OCI-LY3 (cell line): ENCODE data around the gene STYXL1.
"Not testable (repeated sequence)": the region's sequence is repeated elsewhere in the genome, so short reads cannot be mapped to it uniquely, and the experiment has no call there.

Experiments used
- H2AFZ ChIP-seq: fragments of 200-600, 300-600 bp; shearing (Covaris generic); 2 replicates; pipeline ENCODE4 v1.6.0; 2014; ENCODE audit warnings: antibody characterized with exemption, low read depth, low read length
- H3K27ac ChIP-seq: fragments of 200-600, 300-600 bp; sonication (generic); 2 replicates; pipeline ENCODE4 v1.5.1; 2014; ENCODE audit warnings: mild to moderate bottlenecking, low read length, moderate library complexity, mixed read lengths
- H3K27me3 ChIP-seq: fragments of 200-600, 300-600 bp; sonication (generic); 2 replicates; pipeline ENCODE4 v1.6.1; 2014; ENCODE audit warnings: low read depth, low read length, mixed read lengths
- H3K36me3 ChIP-seq: fragments of 200-600, 300-600 bp; sonication (generic); replicated peaks from 2 replicates; pipeline ENCODE3; 2014; ENCODE audit warnings: low read depth, low read length, mixed read lengths
- H3K4me1 ChIP-seq: fragments of 300-600, 200-600 bp; sonication (generic); 2 replicates; pipeline ENCODE4 v1.6.1; 2014; ENCODE audit warnings: low read length, mixed read lengths
- H3K4me2 ChIP-seq: fragments of 200-600, 300-600 bp; sonication (generic); 2 replicates; pipeline ENCODE4 v1.6.1; 2014; ENCODE audit warnings: low read length, mixed read lengths
- H3K4me3 ChIP-seq: fragments of 300-600, 200-600 bp; sonication (generic); 2 replicates; pipeline ENCODE4 v1.5.1; 2014; ENCODE audit warnings: antibody characterized with exemption, mild to moderate bottlenecking, low read length, moderate library complexity
- H3K79me2 ChIP-seq: fragments of 300-600, 200-600 bp; shearing (Covaris generic); 2 replicates; pipeline ENCODE4 v1.6.1; 2014; ENCODE audit warnings: mild to moderate bottlenecking, low read length, mixed read lengths
- H3K9ac ChIP-seq: fragments of 300-600, 200-600 bp; shearing (Covaris generic); 2 replicates; pipeline ENCODE4 v1.6.0; 2014; ENCODE audit warnings: mild to moderate bottlenecking, low read length, moderate library complexity
- H3K9me3 ChIP-seq: fragments of 200-600, 300-600 bp; shearing (Covaris generic); 2 replicates; pipeline ENCODE4 v1.6.1; 2014; ENCODE audit warnings: low read length, mixed read lengths; ENCODE audit not compliant: insufficient read depth
- H4K20me1 ChIP-seq: fragments of 200-600, 300-600 bp; sonication (generic); 2 replicates; pipeline ENCODE4 v1.6.1; 2016; ENCODE audit warnings: low read length, mixed read lengths; ENCODE audit not compliant: insufficient read depth
- EZH2phosphoT487 ChIP-seq: fragments of 200-600 bp; shearing (Covaris generic); IDR thresholded peaks from 2 replicates; pipeline ENCODE4 v1.6.1; 2018; ENCODE audit warnings: antibody characterized with exemption, mixed run types, low read depth
- TF ChIP-seq, protein P1 (sequence below): fragments of 200-600, 300-600 bp; sonication (generic); IDR thresholded peaks from 2 replicates; pipeline ENCODE4 v1.5.1; 2014; ENCODE audit warnings: antibody characterized with exemption, low read length, low read depth

The STYXL1 gene, protein sequence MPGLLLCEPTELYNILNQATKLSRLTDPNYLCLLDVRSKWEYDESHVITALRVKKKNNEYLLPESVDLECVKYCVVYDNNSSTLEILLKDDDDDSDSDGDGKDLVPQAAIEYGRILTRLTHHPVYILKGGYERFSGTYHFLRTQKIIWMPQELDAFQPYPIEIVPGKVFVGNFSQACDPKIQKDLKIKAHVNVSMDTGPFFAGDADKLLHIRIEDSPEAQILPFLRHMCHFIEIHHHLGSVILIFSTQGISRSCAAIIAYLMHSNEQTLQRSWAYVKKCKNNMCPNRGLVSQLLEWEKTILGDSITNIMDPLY

DNA sequence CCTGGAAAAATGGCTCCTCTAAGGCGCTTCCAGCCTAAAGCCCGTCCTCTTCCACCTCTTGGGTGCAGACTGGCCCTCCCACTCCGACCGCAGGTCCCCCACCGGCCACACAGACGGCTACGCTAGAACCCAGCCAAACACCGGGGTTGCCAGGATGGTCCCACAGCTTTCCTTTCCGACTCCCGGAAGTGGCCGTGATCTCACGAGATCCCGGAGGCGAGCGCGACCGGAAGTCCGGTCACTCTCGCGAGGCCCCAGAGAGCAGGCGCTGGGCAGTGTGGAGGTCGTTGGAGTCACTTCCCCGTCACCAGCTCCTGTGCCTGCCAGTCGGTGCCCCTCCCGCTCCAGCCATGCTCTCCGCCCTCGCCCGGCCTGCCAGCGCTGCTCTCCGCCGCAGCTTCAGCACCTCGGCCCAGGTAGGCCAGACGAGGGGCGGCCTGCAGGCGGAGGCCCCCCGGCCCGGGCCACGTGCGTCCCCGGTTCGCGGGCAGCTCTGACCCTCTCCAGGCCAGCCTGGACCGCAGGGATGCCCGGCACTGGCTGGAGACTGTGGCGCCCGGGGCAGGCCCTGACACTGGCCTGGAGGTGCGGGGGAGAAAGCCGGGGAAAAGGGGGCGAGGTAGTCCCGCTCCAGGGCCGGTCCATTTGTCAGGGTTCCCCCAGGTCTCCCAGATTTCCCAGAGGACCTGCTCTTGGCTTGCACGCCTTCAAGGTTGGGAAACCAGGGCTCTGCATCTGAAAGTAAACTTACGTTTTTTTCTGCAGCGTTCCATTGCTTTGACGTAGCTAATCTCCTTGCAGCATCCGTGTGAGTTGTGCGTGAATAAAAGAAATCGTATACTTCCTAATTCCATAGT, at the start of gene STYXL1, which contains the start of gene MDH2:
TSS of gene STYXL1 (minus strand) at position 190 of the 857 bp plus-strand sequence. CDS start 17,477 bp downstream, outside the sequence.
TSS of gene MDH2 (plus strand) at position 296 of the 857 bp plus-strand sequence. CDS start at position 351, 55 bp downstream.
- Histone ChIP-seq H3K9ac (peak within 1 kb of the TSS; percentile 91), H3K79me2 (peaks cover 96% of the 10 kb centered on the region), H3K27me3 (no peaks in the 10 kb centered on the region), H3K36me3 (peaks cover 20% of the 10 kb centered on the region), H4K20me1 (peaks cover 13% of the 10 kb centered on the region; the same call in 1 of the 2 replicates), H3K9me3 (no peaks in the 10 kb centered on the region), H3K4me1 (peaks cover 15% of the 10 kb centered on the region), H3K4me2 (peak within 1 kb of the TSS; percentile 81), H2AFZ (peak within 1 kb of the TSS; percentile 78), H3K4me3 (peak within 1 kb of the TSS; percentile 93), H3K27ac (peak within 1 kb of the TSS; percentile 46)
- TF ChIP-seq EZH2phosphoT487: no peak
- TF ChIP-seq, protein P1, sequence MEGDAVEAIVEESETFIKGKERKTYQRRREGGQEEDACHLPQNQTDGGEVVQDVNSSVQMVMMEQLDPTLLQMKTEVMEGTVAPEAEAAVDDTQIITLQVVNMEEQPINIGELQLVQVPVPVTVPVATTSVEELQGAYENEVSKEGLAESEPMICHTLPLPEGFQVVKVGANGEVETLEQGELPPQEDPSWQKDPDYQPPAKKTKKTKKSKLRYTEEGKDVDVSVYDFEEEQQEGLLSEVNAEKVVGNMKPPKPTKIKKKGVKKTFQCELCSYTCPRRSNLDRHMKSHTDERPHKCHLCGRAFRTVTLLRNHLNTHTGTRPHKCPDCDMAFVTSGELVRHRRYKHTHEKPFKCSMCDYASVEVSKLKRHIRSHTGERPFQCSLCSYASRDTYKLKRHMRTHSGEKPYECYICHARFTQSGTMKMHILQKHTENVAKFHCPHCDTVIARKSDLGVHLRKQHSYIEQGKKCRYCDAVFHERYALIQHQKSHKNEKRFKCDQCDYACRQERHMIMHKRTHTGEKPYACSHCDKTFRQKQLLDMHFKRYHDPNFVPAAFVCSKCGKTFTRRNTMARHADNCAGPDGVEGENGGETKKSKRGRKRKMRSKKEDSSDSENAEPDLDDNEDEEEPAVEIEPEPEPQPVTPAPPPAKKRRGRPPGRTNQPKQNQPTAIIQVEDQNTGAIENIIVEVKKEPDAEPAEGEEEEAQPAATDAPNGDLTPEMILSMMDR: no peak

DNA sequence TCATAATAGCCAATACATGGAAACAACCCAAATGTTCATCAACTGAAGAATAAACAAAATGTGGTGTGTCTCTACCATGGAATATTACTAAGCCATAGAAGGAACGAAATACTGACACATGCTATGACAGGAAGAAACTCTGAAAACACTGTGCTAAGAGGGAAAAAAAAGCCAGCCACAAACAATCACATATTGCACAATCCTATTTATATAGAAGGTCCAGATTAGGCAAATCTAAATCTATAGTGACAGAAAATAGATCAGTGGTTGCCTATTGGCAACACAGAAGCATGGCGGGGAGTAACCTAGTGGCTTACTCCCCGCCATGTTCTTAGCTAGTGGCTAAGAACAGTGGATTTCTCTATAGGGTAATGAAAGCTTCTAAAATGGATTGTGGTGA, 48.1 kb upstream of the STYXL1 start:
- Histone ChIP-seq H3K4me1 (no peaks in the 10 kb centered on the region), H3K4me2 (no peak overlapping the region), H3K27me3 (0 out of 2 replicates have a peak, but pooled peaks cover 3% of the 10 kb centered on the region), H3K36me3 (no peaks in the 10 kb centered on the region), H3K4me3 (no peak overlapping the region), H2AFZ (no peak overlapping the region), H4K20me1 (no peaks in the 10 kb centered on the region), H3K9ac (no peak overlapping the region), H3K27ac (no peak overlapping the region), H3K9me3 (no peaks in the 10 kb centered on the region), H3K79me2 (no peaks in the 10 kb centered on the region)
- TF ChIP-seq, protein P1: no peak
- TF ChIP-seq EZH2phosphoT487: no peak

DNA sequence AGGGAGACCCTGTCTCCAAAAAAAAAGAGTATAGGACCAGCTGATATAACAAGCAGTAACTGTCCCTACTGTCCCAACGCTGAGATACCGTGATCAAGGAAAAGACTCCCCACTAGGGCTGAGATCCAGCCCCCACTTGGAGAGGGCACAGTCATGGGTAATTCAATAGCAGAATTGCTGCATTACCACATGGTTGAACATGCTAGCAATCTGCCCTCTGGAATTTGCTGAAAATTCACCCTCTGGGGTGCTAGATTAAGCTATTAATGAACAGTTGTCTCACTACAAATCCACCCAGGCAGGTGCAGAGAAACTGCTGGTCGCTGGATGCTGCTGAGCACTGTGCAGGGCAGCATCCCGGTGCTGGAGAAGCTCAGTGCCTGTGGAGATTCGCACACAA, 46.5 kb upstream of the STYXL1 start:
- H2AFZ ChIP-seq, H3K4me2 ChIP-seq, H3K4me1 ChIP-seq, H3K9ac ChIP-seq, H4K20me1 ChIP-seq, H3K79me2 ChIP-seq, H3K27me3 ChIP-seq, H3K4me3 ChIP-seq, H3K27ac ChIP-seq, H3K36me3 ChIP-seq, H3K9me3 ChIP-seq: not testable (repeated sequence)

DNA sequence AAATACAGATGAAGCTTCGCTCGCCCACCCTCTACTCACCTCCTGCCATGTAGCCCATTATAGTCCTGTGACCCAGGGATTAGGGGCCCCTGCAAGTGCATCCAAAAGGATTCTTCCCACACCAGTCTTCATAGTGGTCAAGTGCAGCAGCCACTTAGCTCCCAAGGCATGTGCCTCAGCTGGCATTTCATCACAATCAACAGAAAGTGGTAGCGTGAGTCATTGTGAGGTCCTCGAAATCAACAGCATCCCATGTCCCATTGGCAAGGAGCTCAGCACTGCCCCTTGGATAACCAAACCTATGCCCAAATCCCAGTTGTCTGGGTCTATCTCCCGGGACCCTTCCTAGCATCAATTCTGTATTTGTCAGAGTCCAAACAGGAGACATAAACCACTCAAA, 45.7 kb upstream of the STYXL1 start:
- not testable (repeated sequence) for H3K27ac ChIP-seq, H3K27me3 ChIP-seq, H3K79me2 ChIP-seq, H3K4me2 ChIP-seq, H4K20me1 ChIP-seq, H3K36me3 ChIP-seq, H3K9ac ChIP-seq, H2AFZ ChIP-seq, H3K4me1 ChIP-seq, H3K9me3 ChIP-seq, H3K4me3 ChIP-seq

DNA sequence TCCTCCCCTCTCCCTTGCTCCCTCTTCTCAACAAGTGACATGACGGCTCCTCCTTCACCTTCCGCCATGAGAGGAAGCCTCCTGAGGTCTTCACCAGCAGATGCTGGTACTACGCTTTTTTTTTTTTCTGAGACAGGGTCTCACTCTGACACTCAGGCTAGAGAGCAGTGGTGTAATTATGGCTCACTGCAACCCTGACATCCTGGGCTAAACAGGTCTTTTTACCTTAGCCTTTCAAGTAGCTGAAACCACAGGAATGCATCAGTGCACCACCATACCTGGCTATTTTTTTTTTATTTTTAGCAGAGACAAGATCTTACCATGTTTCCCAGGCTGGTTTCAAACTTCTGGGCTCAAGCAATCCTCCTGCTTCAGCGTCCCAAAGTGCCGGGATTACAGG, 43.7 kb upstream of the STYXL1 start:
- H4K20me1 ChIP-seq: no peaks in the 10 kb centered on the region
- H3K4me1 ChIP-seq: no peaks in the 10 kb centered on the region
- TF ChIP-seq, protein P1: no peak
- TF ChIP-seq EZH2phosphoT487: no peak
- no peak overlapping the region for H2AFZ ChIP-seq
- H3K4me2 ChIP-seq: no peak overlapping the region
- no peak overlapping the region for H3K27ac ChIP-seq
- no peak overlapping the region for H3K9ac ChIP-seq
- H3K36me3 ChIP-seq: no peaks in the 10 kb centered on the region
- no peaks in the 10 kb centered on the region for H3K79me2 ChIP-seq
- H3K27me3 ChIP-seq: 0 out of 2 replicates have a peak, but pooled peaks cover 3% of the 10 kb centered on the region
- no peaks in the 10 kb centered on the region for H3K9me3 ChIP-seq
- no peak overlapping the region for H3K4me3 ChIP-seq
